SK-N-SH (cell line): ENCODE results near the gene HEXA. TPM values are rescaled to one million over a fixed set of nuclear protein-coding genes. Genes with fewer than 3 reads are reported as not detected.

Source experiments
- CTCF ChIA-PET: fragments of 300-600, 350-600 bp; formaldehyde crosslinking; extraction: SDS; loops from one replicate; lab custom pipeline; 2021; lab: Yijun Ruan, JAX
- POLR2A ChIA-PET: fragments of 350-600 bp; sonication (Branson Sonifier 250); formaldehyde crosslinking; extraction: SDS; loops from one replicate; lab custom pipeline; 2020; ENCODE audit warnings: antibody characterized with exemption, inconsistent platforms; lab: Yijun Ruan, JAX
- DNase-seq: peaks from one replicate; pipeline ENCODE4 v3.0.0; 2012
- H2AFZ ChIP-seq: fragments of 200-600 bp; sonication (generic); 2 replicates; pipeline ENCODE4 v1.8.1; 2016; ENCODE audit warnings: antibody characterized with exemption, mild to moderate bottlenecking, low read depth
- H3F3A ChIP-seq: fragments of 200-600 bp; sonication (generic); replicated peaks from 2 replicates; pipeline ENCODE3; 2016; ENCODE audit warnings: antibody characterized with exemption, mild to moderate bottlenecking; ENCODE audit not compliant: insufficient read depth
- H3K27ac ChIP-seq, 2 experiments: fragments of 200-500 bp in 1 of 2; fragments of 200-600 bp in 1 of 2; sonication (Bioruptor generic) in 1 of 2; sonication (generic), shearing (Covaris generic) in 1 of 2; 2 replicates each; pipeline versions ENCODE4 v1.5.1 to v1.6.1; 2014 to 2016; ENCODE audit warnings: low read depth in 2 of 2, inconsistent platforms in 1 of 2, low read length in 1 of 2, mild to moderate bottlenecking in 1 of 2, mixed read lengths in 1 of 2
- H3K27me3 ChIP-seq: fragments of 200-600 bp; sonication (generic), shearing (Covaris generic); 2 replicates; pipeline ENCODE4 v1.6.1; 2016; ENCODE audit warnings: mixed run types; ENCODE audit not compliant: insufficient read depth
- H3K36me3 ChIP-seq, 2 experiments: fragments of 200-500 bp in 1 of 2; fragments of 200-600 bp in 1 of 2; sonication (Bioruptor generic) in 1 of 2; sonication (generic) in 1 of 2; replicated peaks in 1 of 2; 2 replicates each; pipeline versions ENCODE3 to v1.5.1; 2014 to 2016; ENCODE audit warnings: low read length in 1 of 2, mild to moderate bottlenecking in 1 of 2; ENCODE audit not compliant: insufficient read depth in 2 of 2, control insufficient read depth in 1 of 2
- H3K4me1 ChIP-seq, 2 experiments: fragments of 200-500 bp in 1 of 2; fragments of 200-600 bp in 1 of 2; sonication (Bioruptor generic) in 1 of 2; sonication (generic), shearing (Covaris generic) in 1 of 2; 2 replicates each; pipeline versions ENCODE4 v1.5.1 to v1.6.1; 2014 to 2016; ENCODE audit warnings: low read depth in 1 of 2, low read length in 1 of 2, mixed run types in 1 of 2; ENCODE audit not compliant: insufficient read depth in 2 of 2, control insufficient read depth in 1 of 2
- H3K4me2 ChIP-seq: fragments of 200-600 bp; sonication (generic), shearing (Covaris generic); 2 replicates; pipeline ENCODE4 v1.6.1; 2017; ENCODE audit warnings: mixed run types
- H3K4me3 ChIP-seq, 2 experiments: fragments of 200-500 bp in 1 of 2; fragments of 200-600 bp in 1 of 2; sonication (Bioruptor generic) in 1 of 2; sonication (generic), shearing (Covaris generic) in 1 of 2; 2 replicates each; pipeline versions ENCODE4 v1.5.1 to v1.8.1; 2014 to 2016; ENCODE audit warnings: low read depth in 2 of 2, inconsistent platforms in 1 of 2, low read length in 1 of 2, mild to moderate bottlenecking in 1 of 2, mixed read lengths in 1 of 2, moderate library complexity in 1 of 2
- H3K79me2 ChIP-seq: fragments of 200-600 bp; sonication (generic); 2 replicates; pipeline ENCODE4 v1.8.1; 2017; ENCODE audit warnings: mild to moderate bottlenecking; ENCODE audit not compliant: insufficient read depth
- H3K9ac ChIP-seq: fragments of 200-600 bp; sonication (generic); 2 replicates; pipeline ENCODE4 v1.6.1; 2017; ENCODE audit warnings: mixed run types
- H3K9me2 ChIP-seq: fragments of 200-600 bp; sonication (generic); 2 replicates; pipeline ENCODE4 v1.6.1; 2017; ENCODE audit warnings: mixed run types
- H3K9me3 ChIP-seq: fragments of 200-600 bp; sonication (generic); 2 replicates; pipeline ENCODE4 v1.6.1; 2017; ENCODE audit warnings: mixed run types, mild to moderate bottlenecking, moderate library complexity
- H4K20me1 ChIP-seq: fragments of 200-600 bp; sonication (generic); 2 replicates; pipeline ENCODE4 v1.6.1; 2017; ENCODE audit warnings: mild to moderate bottlenecking, mixed run types; ENCODE audit not compliant: insufficient read depth
- CTCF ChIP-seq: fragments of 200-600 bp; sonication (generic); IDR thresholded peaks from 2 replicates; pipeline ENCODE4 v1.6.1; 2017; ENCODE audit warnings: antibody characterized with exemption, mild to moderate bottlenecking, moderate library complexity
- ELF1 ChIP-seq: IDR thresholded peaks from 2 replicates; pipeline ENCODE4 v1.4.0; 2012
- EP300 ChIP-seq, 2 experiments: IDR thresholded peaks; 2 replicates each; pipeline versions ENCODE4 v1.4.0 to v1.6.1; 2012; ENCODE audit warnings: borderline replicate concordance in 1 of 2, low read depth in 1 of 2, low read length in 1 of 2
- EZH2phosphoT487 ChIP-seq: fragments of 200-600 bp; sonication (generic); IDR thresholded peaks from 2 replicates; pipeline ENCODE4 v1.6.1; 2017; ENCODE audit warnings: low read depth, mixed run types, mild to moderate bottlenecking, antibody characterized with exemption, moderate library complexity, borderline replicate concordance
- FOSL2 ChIP-seq: IDR thresholded peaks from 2 replicates; pipeline ENCODE4 v1.4.0; 2012; ENCODE audit warnings: low read depth, mild to moderate bottlenecking, moderate library complexity, borderline replicate concordance
- FOXJ3 ChIP-seq: sonication (generic); formaldehyde crosslinking; IDR thresholded peaks from 2 replicates; pipeline ENCODE4 v1.5.1; 2020; ENCODE audit warnings: mild to moderate bottlenecking, missing genetic modification reagents
- FOXM1 ChIP-seq: IDR thresholded peaks from 2 replicates; pipeline ENCODE4 v1.4.0; 2012; ENCODE audit warnings: low read depth, mild to moderate bottlenecking
- GABPA ChIP-seq: IDR thresholded peaks from 2 replicates; pipeline ENCODE4 v1.4.0; 2012; ENCODE audit warnings: low read depth, mild to moderate bottlenecking
- GATA2 ChIP-seq: sonication (generic); formaldehyde crosslinking; IDR thresholded peaks from 2 replicates; pipeline ENCODE4 v1.5.0; 2020; ENCODE audit warnings: mild to moderate bottlenecking, missing genetic modification reagents
- JUND ChIP-seq: IDR thresholded peaks from 2 replicates; pipeline ENCODE4 v1.4.0; 2012
- MAX ChIP-seq: IDR thresholded peaks from 2 replicates; pipeline ENCODE4 v1.4.0; 2012; ENCODE audit warnings: low read depth
- MXI1 ChIP-seq: IDR thresholded peaks from 2 replicates; pipeline ENCODE4 v1.6.1; 2012; ENCODE audit warnings: mild to moderate bottlenecking, low read depth, low read length, improper control_type of control experiment
- NFIC ChIP-seq: IDR thresholded peaks from 2 replicates; pipeline ENCODE4 v1.4.0; 2012; ENCODE audit warnings: borderline replicate concordance
- NRF1 ChIP-seq: IDR thresholded peaks from 2 replicates; pipeline ENCODE4 v1.6.1; 2012; ENCODE audit warnings: low read depth, mild to moderate bottlenecking, low read length
- POLR2AphosphoS5 ChIP-seq: IDR thresholded peaks from 2 replicates; pipeline ENCODE4 v1.6.1; 2012; ENCODE audit warnings: low read depth, low read length
- REST ChIP-seq: IDR thresholded peaks from 2 replicates; pipeline ENCODE4 v1.6.1; 2012; ENCODE audit warnings: mild to moderate bottlenecking, low read depth, low read length, moderate library complexity
- RFX5 ChIP-seq: IDR thresholded peaks from 2 replicates; pipeline ENCODE4 v1.6.1; 2012; ENCODE audit warnings: mild to moderate bottlenecking, improper control_type of control experiment, low read length
- SIN3A ChIP-seq: IDR thresholded peaks from 2 replicates; pipeline ENCODE4 v1.6.1; 2012; ENCODE audit warnings: low read depth, mild to moderate bottlenecking, low read length, moderate library complexity, borderline replicate concordance
- TAF1 ChIP-seq: IDR thresholded peaks from 2 replicates; pipeline ENCODE4 v1.6.1; 2012; ENCODE audit warnings: low read depth, mild to moderate bottlenecking, low read length, moderate library complexity, borderline replicate concordance
- TCF12 ChIP-seq: IDR thresholded peaks from 2 replicates; pipeline ENCODE4 v1.4.0; 2012
- USF1 ChIP-seq: IDR thresholded peaks from 2 replicates; pipeline ENCODE4 v1.4.0; 2012; ENCODE audit warnings: low read depth, borderline replicate concordance
- USF2 ChIP-seq: fragments of 150-350 bp; IDR thresholded peaks from 2 replicates; pipeline ENCODE4 v1.6.1; 2017; ENCODE audit warnings: antibody characterized with exemption, low read length, low read depth, borderline replicate concordance
- WGBS: methylation state at CpG from one replicate; pipeline ENCODE4 v1.1.6; 2017; ENCODE audit warnings: low lambda C conversion rate; 5-methylcytosine and 5-hydroxymethylcytosine counted together
- polyA plus RNA-seq, 3 experiments: library from polyadenylated mRNA; depleted of rRNA; stranded (reverse); fragments of >200 nt; gene quantifications; 2 replicates each; pipeline ENCODE4 v1.2.3, GENCODE V29; 2012

Gene HEXA
- polyA plus RNA-seq, 1 of the 3 experiments (the other 2 are of a cell fraction) = 251 TPM

GRCh38 chr15:72404841-72405240 is 29.0 kb upstream of the HEXA start (continued):
- TF ChIP-seq USF1 = no peak
- TF ChIP-seq TCF12 = no peak
- TF ChIP-seq EP300 (IDR thresholded peaks at IDR 0.05; ENCODE audit: borderline replicate concordance in 1 of 2, low read depth in 1 of 2, low read length in 1 of 2) = no peak
- TF ChIP-seq JUND = no peak
- no peak for TF ChIP-seq REST
- TF ChIP-seq FOXM1 = no peak
- TF ChIP-seq GABPA = no peak

- H3K4me2 ChIP-seq = no peak overlapping the region
- no peaks in the 10 kb centered on the region for H3K36me3 ChIP-seq
- ChIA-PET CTCF (interaction anchor here (1.3 to 1.6 kb wide), 2 partner anchors 19 to 196 kb away, joined by 3 to 6 read pairs; no protein-coding TSS in a partner anchor), POLR2A (no interaction called here)
- WGBS = 1% methylated on average over 3 of the region's 3 CpGs
- H3F3A ChIP-seq = no peaks in the 10 kb centered on the region
- no peak overlapping the region for H2AFZ ChIP-seq
- no peaks in the 10 kb centered on the region for H3K9me3 ChIP-seq
- no peak overlapping the region for H3K9ac ChIP-seq
- H3K9me2 ChIP-seq = no peaks in the 10 kb centered on the region
- no peak overlapping the region for H3K27ac ChIP-seq
- no peak for DNase-seq
- no peaks in the 10 kb centered on the region for H3K79me2 ChIP-seq
- H3K27me3 ChIP-seq = peaks cover 49% of the 10 kb centered on the region; the same call in 1 of the 2 replicates
- no peaks in the 10 kb centered on the region for H4K20me1 ChIP-seq
- H3K4me1 ChIP-seq = no peaks in the 10 kb centered on the region
- H3K4me3 ChIP-seq = no peak overlapping the region
- TF ChIP-seq MAX (no peak), POLR2AphosphoS5 (no peak), NFIC (no peak), FOXJ3 (CRISPR knock-in tag) (no peak), NRF1 (no peak), GATA2 (no peak), SIN3A (no peak), USF1 (no peak), USF2 (no peak), GABPA (no peak), FOSL2 (no peak), MXI1 (no peak), TAF1 (no peak), CTCF (no peak), RFX5 (no peak), ELF1 (no peak), EZH2phosphoT487 (no peak)
Observed at GRCh38 chr15:72404356-72404755, 28.5 kb upstream of the HEXA start.
